Stomach smooth muscle (tissue), 2 donors: ENCODE measurements around the gene XRCC4.

Experiments used
- H3K27ac ChIP-seq: one replicate; pipeline ENCODE4 v1.7.0; 2013; ENCODE audit warnings: mild to moderate bottlenecking, low read length, inconsistent platforms
- H3K27me3 ChIP-seq, 2 donors: one replicate each; pipeline ENCODE4 v1.7.0; 2013; ENCODE audit warnings: low read length in 2 of 2; ENCODE audit not compliant: insufficient read depth in 2 of 2, control insufficient read depth in 1 of 2
- H3K36me3 ChIP-seq, 2 donors: one replicate each; pipeline ENCODE4 v1.7.0; 2013; ENCODE audit warnings: low read length in 2 of 2; ENCODE audit not compliant: control insufficient read depth in 2 of 2, insufficient read depth in 2 of 2
- H3K4me1 ChIP-seq: one replicate; pipeline ENCODE4 v1.7.0; 2013; ENCODE audit warnings: low read length; ENCODE audit not compliant: control insufficient read depth, insufficient read depth
- H3K4me3 ChIP-seq, 2 donors: one replicate each; pipeline ENCODE4 v1.7.0; 2013; ENCODE audit warnings: low read length in 2 of 2
- H3K9ac ChIP-seq, 2 donors: one replicate each; pipeline ENCODE4 v1.7.0; 2013; ENCODE audit warnings: low read length in 2 of 2, mild to moderate bottlenecking in 1 of 2
- H3K9me3 ChIP-seq, 2 donors: one replicate each; pipeline ENCODE4 v1.7.0; 2013; ENCODE audit warnings: low read length in 2 of 2; ENCODE audit not compliant: control insufficient read depth in 2 of 2
- donor health status: healthy.
- donor health status: Pancreatic carcinoma.

The XRCC4 gene

DNA sequence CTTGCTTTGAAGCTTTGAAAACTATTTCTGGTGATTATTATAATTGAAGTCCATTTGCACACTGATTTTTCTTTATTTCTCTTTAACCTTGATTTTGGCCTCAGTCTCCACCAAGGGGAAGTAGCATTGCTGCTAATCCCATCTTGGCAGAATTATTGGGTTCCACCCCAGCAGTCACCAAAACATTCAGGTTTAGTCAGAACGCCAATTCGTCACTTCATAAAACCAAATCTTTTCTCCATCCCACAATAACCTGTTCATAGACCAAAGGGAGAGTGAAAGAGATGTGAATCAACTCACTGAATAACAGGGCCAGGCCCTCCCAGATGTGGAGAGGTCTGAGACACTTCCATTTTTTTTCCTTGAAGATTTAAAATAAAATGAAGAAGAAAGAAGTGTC is 299.1 kb downstream of the XRCC4 start:
- Histone ChIP-seq H3K27ac (no peak overlapping the region), H3K4me1 (no peaks in the 10 kb centered on the region), H3K36me3 (no peaks in the 10 kb centered on the region), H3K4me3 (no peak overlapping the region), H3K27me3 (no peaks in the 10 kb centered on the region), H3K9ac (no peak overlapping the region), H3K9me3 (no peaks in the 10 kb centered on the region)

DNA sequence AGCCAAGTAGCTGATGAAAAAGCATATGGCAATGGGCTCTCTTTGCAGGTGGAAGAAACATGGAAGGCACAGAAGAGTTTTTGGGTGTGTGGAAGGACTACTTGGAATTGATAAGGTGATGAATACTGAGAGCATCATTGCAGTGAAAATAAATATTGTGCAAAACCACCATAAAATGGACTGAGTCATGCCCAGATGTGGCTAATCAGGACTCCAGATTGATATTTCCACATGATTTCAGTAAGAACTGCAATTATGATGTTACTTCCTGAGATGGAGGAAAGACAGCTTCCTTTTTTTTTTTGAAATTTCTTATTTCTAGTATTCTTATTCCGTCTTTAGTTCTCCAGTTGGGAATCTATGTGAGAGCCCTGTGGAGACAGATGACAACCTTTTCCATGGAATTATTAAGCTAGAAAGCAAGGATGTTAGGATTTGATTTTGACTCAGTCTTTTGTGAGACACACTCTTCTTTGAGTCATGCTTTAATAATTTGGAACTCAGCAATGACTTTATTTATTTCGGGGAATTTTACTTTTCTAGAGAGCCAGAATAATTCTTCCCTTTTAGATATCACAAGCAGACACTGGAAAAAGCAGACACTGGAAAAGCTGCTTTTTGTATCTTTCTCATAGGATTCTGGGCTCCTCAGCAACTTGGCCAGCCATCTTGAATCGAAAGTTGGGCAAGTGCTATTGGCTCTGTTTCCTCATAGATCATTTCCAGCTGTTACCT is 300.0 kb downstream of the XRCC4 start:
- no peaks in the 10 kb centered on the region for H3K4me1 ChIP-seq
- no peak overlapping the region for H3K4me3 ChIP-seq
- no peaks in the 10 kb centered on the region for H3K9me3 ChIP-seq
- no peaks in the 10 kb centered on the region for H3K27me3 ChIP-seq
- H3K9ac ChIP-seq: no peak overlapping the region
- H3K36me3 ChIP-seq: no peaks in the 10 kb centered on the region
- H3K27ac ChIP-seq: no peak overlapping the region

DNA sequence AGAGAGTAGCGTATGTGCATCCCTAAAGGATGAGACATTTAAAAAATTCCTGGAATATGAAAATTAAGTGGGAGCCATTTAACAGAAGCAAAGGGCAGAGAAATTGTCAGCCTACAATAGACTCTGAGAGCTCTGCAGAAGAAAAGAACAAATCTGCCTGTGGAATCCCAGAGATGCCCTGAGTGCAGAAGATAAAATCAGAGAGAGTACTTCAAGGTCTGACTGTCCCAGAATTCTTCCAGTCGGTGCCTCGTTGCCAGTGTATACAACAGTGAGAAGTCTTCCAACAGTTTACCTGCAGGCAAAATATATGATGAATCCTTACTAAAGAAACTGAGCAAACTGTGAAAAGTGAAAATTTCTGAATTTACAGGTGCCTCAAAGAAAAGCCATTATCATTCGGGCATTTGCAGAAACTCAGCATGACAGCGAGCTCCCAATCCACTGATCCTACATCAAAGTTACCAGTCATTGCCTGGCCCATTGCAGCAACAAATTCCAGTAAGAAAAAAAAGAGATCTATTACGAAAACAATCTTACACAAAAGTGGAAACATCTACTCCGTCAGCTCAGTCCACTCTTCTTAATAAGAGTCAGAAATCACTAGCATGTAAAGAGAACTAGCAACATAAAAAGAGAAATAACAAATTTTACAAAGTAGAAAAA is 301.4 kb downstream of the XRCC4 start:
- Histone ChIP-seq H3K27ac (no peak overlapping the region), H3K4me3 (no peak overlapping the region), H3K27me3 (no peaks in the 10 kb centered on the region), H3K9ac (no peak overlapping the region), H3K9me3 (no peaks in the 10 kb centered on the region), H3K36me3 (no peaks in the 10 kb centered on the region), H3K4me1 (no peaks in the 10 kb centered on the region)

DNA sequence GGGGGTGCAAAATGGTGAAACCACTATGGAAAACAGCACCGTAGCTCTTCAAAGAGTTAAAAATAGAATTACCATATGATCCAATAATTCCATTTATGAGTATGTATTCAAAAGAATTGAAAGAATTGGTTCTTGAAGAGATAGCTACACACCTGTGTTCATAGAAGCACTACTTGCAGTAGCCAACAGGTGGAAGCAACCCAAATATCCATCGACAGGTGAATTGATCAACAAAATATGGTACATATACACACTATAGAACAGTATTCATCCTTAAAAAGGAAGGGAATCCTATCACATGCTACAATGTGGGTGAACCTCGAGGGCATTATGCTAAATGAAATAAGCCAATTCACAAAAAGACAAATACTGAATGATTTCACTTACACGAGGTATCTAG is 308.5 kb downstream of the XRCC4 start:
- Histone ChIP-seq H3K27ac (no peak overlapping the region), H3K9me3 (no peaks in the 10 kb centered on the region), H3K36me3 (no peaks in the 10 kb centered on the region), H3K9ac (no peak overlapping the region), H3K4me1 (no peaks in the 10 kb centered on the region), H3K27me3 (no peaks in the 10 kb centered on the region), H3K4me3 (no peak overlapping the region)

DNA sequence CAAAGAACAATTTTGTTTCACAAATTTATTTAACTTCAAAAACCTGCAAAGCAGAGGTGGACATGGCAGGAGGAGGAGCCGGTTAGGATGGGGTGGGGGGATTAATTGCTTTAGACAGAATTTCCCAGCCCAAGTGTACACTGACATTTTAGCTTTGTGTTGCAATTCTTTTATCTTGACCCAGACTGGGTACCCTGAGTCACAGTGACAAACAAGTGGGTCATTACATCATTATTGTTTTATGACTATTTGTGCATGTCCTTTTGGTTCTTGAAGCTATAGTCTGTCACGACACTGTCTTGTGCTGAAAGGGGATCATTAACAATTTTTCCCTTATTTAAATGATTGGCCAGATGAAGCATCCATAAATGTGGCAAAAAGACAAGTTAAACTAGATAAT is 309.7 kb downstream of the XRCC4 start:
- no peaks in the 10 kb centered on the region for H3K4me1 ChIP-seq
- H3K9me3 ChIP-seq: no peaks in the 10 kb centered on the region
- no peak overlapping the region for H3K4me3 ChIP-seq

DNA sequence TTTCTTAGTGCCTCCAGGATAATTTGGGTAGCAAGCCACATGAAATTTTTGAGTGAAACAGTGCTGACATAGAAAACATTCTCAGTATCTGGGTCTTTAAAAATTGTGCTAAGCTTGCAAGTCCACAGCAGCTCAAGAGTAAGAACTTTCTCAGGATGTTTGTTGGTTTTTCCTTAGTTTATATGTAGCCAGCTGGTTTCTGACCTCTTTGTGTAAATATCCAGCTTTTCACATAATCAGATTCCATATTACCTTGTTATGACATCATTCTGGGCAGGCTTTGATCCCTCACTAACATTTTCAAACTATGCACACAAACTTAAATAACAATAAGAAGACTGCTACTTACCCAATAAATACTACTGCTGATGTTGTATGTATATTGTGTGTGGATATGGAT is 311.3 kb downstream of the XRCC4 start:
- Histone ChIP-seq H3K9ac (no peak overlapping the region), H3K9me3 (no peaks in the 10 kb centered on the region), H3K27me3 (no peaks in the 10 kb centered on the region), H3K27ac (no peak overlapping the region), H3K4me1 (no peaks in the 10 kb centered on the region), H3K36me3 (no peaks in the 10 kb centered on the region), H3K4me3 (no peak overlapping the region)

More for the DNA sequence above, 309.7 kb downstream of the XRCC4 start:
- H3K36me3 ChIP-seq: no peaks in the 10 kb centered on the region
- H3K27me3 ChIP-seq: no peaks in the 10 kb centered on the region
- no peak overlapping the region for H3K9ac ChIP-seq
- H3K27ac ChIP-seq: no peak overlapping the region

DNA sequence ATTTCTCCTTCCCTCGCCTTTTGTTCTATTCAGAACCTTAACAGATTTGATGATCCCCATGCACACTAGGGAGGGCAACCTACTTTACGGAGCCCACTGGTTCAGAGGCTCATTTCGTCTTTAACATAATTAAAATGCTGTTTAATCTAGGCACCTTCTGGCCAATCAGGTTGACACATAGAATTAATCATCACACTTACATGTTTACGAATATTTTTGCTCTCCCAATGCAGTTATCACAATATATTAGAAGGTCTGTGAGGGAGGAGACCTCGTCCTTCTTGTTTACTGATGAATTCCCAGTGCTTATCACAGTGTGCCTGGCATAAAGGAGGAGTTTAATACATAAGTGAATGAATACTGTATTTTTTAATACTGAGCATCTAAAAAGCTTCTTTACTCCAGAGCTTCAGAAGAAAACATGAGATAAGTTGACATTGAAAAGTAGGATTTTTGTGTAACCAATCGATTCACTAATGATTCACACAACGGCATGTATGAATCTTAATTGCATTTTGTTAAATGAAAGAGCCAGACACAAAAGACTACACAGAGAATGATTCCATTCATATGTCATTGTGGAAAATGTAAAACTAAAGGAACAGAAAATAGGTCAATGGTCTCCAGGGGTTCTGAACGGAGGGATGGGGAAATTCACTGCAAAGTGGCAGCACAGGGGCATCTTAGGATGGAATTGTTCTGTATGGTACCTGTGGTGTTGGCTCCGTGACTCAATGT is 315.6 kb downstream of the XRCC4 start:
- H3K9me3 ChIP-seq: no peaks in the 10 kb centered on the region
- H3K27me3 ChIP-seq: no peaks in the 10 kb centered on the region
- no peak overlapping the region for H3K4me3 ChIP-seq
- H3K4me1 ChIP-seq: no peaks in the 10 kb centered on the region
- no peaks in the 10 kb centered on the region for H3K36me3 ChIP-seq
- H3K9ac ChIP-seq: no peak overlapping the region
- H3K27ac ChIP-seq: no peak overlapping the region

DNA sequence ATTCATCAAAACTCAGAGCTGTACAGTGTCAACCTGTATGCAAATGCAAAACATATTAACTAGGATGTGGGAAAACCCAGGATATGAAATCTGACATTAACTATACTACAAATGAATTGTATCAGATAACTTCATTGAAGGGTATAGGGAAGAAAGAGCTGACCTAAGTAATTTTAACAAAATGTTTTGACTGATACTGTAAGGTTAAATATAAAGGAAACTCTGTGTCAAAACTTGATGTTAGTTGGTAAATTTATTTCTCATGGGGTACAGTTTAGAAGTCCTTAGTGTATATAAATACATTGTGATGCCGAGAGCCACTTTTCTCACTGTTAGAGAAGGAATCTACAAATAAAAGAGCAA is 316.1 kb downstream of the XRCC4 start:
- Histone ChIP-seq H3K4me1 (no peaks in the 10 kb centered on the region), H3K27ac (no peak overlapping the region), H3K9ac (no peak overlapping the region), H3K27me3 (no peaks in the 10 kb centered on the region), H3K36me3 (no peaks in the 10 kb centered on the region), H3K9me3 (no peaks in the 10 kb centered on the region), H3K4me3 (no peak overlapping the region)

DNA sequence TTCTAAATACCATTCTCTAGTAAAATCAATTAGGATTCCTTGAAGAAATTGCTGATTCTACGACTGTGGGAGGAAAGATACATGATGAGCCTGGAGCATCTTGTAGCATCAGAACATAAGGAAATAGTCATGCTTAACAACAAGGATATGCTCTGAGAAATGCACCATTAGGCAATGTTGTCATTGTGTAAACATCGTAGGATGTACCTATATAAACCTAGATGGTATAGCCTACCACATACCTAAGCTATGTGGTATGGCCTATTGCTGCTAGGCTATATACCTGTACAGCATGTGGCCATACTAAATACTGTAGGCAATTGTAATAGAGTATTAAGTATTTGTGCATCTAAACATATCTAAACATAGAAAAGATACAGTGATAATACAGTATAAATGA is 316.8 kb downstream of the XRCC4 start:
- H3K36me3 ChIP-seq: no peaks in the 10 kb centered on the region
- no peak overlapping the region for H3K9ac ChIP-seq
- no peaks in the 10 kb centered on the region for H3K4me1 ChIP-seq
- H3K27me3 ChIP-seq: no peaks in the 10 kb centered on the region
- H3K27ac ChIP-seq: no peak overlapping the region
- H3K9me3 ChIP-seq: no peaks in the 10 kb centered on the region
- H3K4me3 ChIP-seq: no peak overlapping the region

DNA sequence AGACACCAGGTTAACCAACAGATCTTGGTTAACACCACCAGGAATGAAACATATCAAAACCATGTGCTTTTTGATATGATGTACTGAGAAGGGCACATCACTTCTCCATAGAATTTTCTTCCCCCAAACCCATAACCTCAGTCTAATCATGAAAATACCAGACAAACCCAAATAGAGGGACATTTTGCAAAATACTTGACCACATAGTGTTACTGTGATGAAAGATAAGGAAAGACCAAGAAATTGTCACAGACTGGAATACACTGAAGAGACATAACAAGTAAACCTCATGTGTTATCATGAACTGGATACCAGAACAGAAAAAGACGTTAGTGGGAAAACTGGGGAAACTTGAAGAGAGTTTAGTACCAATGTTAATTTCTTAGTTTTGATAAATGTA is 319.3 kb downstream of the XRCC4 start:
- Histone ChIP-seq H3K4me1 (no peaks in the 10 kb centered on the region), H3K36me3 (no peaks in the 10 kb centered on the region), H3K9me3 (no peaks in the 10 kb centered on the region), H3K9ac (no peak overlapping the region), H3K27me3 (no peaks in the 10 kb centered on the region), H3K27ac (no peak overlapping the region), H3K4me3 (no peak overlapping the region)

DNA sequence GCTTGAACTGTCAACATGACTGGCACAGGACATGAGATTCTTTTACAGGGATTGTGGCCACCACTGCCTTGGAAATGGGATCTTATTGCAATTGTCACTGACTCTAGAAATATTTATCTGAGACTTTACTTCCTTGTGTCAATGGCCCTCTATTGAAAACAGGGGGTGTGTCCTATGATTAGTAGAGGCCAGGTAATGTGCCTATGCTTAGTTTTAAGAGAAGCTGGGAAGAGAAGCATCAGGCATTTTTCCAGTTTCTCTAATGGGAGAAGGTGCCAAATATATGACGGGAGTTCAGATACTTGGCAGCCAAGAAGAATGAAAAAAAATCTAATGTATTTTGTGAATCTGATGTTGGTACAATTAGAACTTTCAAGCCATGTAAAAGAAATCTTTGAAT is 320.3 kb downstream of the XRCC4 start:
- no peaks in the 10 kb centered on the region for H3K4me1 ChIP-seq
- no peaks in the 10 kb centered on the region for H3K27me3 ChIP-seq
- H3K4me3 ChIP-seq: no peak overlapping the region
- H3K9ac ChIP-seq: no peak overlapping the region
- no peaks in the 10 kb centered on the region for H3K9me3 ChIP-seq
- no peaks in the 10 kb centered on the region for H3K36me3 ChIP-seq
- no peak overlapping the region for H3K27ac ChIP-seq
